HEK293T (cell line): ENCODE data around the gene ERI3.

Experiments
- CTCF ChIA-PET: fragments of 350-600 bp; formaldehyde crosslinking; extraction: SDS; loops from one replicate; lab custom pipeline; 2021; ENCODE audit warnings: antibody characterized with exemption, inconsistent platforms; lab: Yijun Ruan, JAX
- POLR2A ChIA-PET: fragments of 350-600 bp; formaldehyde crosslinking; extraction: SDS; loops from one replicate; lab custom pipeline; 2020; ENCODE audit warnings: antibody characterized with exemption, inconsistent platforms; lab: Yijun Ruan, JAX
- DNase-seq: peaks from one replicate; pipeline ENCODE4 v3.0.0; 2012; ENCODE audit warnings: mixed read lengths; ENCODE audit errors: extremely low spot score
- ARNT ChIP-seq: fragments of 450-650 bp; IDR thresholded peaks from 2 replicates; pipeline ENCODE4 v1.6.1; 2017; ENCODE audit warnings: mild to moderate bottlenecking
- BHLHE40 ChIP-seq: fragments of 450-650 bp; IDR thresholded peaks from 2 replicates; pipeline ENCODE4 v1.6.1; 2016; ENCODE audit warnings: mild to moderate bottlenecking, moderate library complexity, borderline replicate concordance
- CTBP1 ChIP-seq: fragments of 450-650 bp; IDR thresholded peaks from 2 replicates; pipeline ENCODE4 v1.6.1; 2016; ENCODE audit warnings: borderline replicate concordance
- ELF4 ChIP-seq: fragments of 450-650 bp; IDR thresholded peaks from 2 replicates; pipeline ENCODE4 v1.6.1; 2017; ENCODE audit warnings: antibody characterized with exemption
- FOXA1 ChIP-seq: fragments of 450-650 bp; IDR thresholded peaks from 2 replicates; pipeline ENCODE4 v1.6.1; 2016; ENCODE audit warnings: mild to moderate bottlenecking
- FOXK2 ChIP-seq: fragments of 450-650 bp; IDR thresholded peaks from 2 replicates; pipeline ENCODE4 v1.6.1; 2016; ENCODE audit warnings: mild to moderate bottlenecking
- FOXM1 ChIP-seq: fragments of 450-650 bp; IDR thresholded peaks from 2 replicates; pipeline ENCODE4 v1.6.1; 2017; ENCODE audit warnings: mild to moderate bottlenecking, borderline replicate concordance
- HDGF ChIP-seq: fragments of 450-650 bp; IDR thresholded peaks from 2 replicates; pipeline ENCODE4 v1.6.1; 2017; ENCODE audit warnings: antibody characterized with exemption, borderline replicate concordance
- L3MBTL2 ChIP-seq: fragments of 450-650 bp; conservative IDR thresholded peaks from 2 replicates; pipeline ENCODE4 v1.6.1; 2016; ENCODE audit warnings: mild to moderate bottlenecking
- LEF1 ChIP-seq: fragments of 450-650 bp; IDR thresholded peaks from 2 replicates; pipeline ENCODE4 v1.6.1; 2017; ENCODE audit warnings: mild to moderate bottlenecking, borderline replicate concordance
- NFRKB ChIP-seq: fragments of 450-650 bp; IDR thresholded peaks from 2 replicates; pipeline ENCODE4 v1.6.1; 2016; ENCODE audit warnings: mild to moderate bottlenecking, moderate library complexity
- PKNOX1 ChIP-seq: fragments of 450-650 bp; IDR thresholded peaks from 2 replicates; pipeline ENCODE4 v1.6.1; 2016
- SP1 ChIP-seq: fragments of 450-650 bp; IDR thresholded peaks from 2 replicates; pipeline ENCODE4 v1.6.1; 2017
- SUZ12 ChIP-seq: fragments of 450-650 bp; IDR thresholded peaks from 2 replicates; pipeline ENCODE4 v1.6.1; 2016; ENCODE audit warnings: mild to moderate bottlenecking
- TARDBP ChIP-seq: fragments of 450-650 bp; IDR thresholded peaks from 2 replicates; pipeline ENCODE4 v1.6.1; 2016
- ZNF384 ChIP-seq: fragments of 450-650 bp; IDR thresholded peaks from 2 replicates; pipeline ENCODE4 v1.6.1; 2016

The ERI3 gene

GRCh38 chr1:44259090-44259489, 96.0 kb downstream of the ERI3 start:
- DNase-seq, result no peak
- TF ChIP-seq ZNF384 (no peak), LEF1 (no peak), CTBP1 (no peak), PKNOX1 (no peak), FOXK2 (no peak), FOXA1 (no peak), BHLHE40 (no peak), FOXM1 (no peak), TARDBP (no peak), L3MBTL2 (no peak), NFRKB (no peak), ARNT (no peak), HDGF (no peak), ELF4 (no peak)
- POLR2A ChIA-PET, result no interaction called here
- CTCF ChIA-PET, result interaction anchor here (1.6 kb wide), 1 partner anchor 19 kb away, joined by 3 read pairs; no protein-coding TSS in a partner anchor

DNA sequence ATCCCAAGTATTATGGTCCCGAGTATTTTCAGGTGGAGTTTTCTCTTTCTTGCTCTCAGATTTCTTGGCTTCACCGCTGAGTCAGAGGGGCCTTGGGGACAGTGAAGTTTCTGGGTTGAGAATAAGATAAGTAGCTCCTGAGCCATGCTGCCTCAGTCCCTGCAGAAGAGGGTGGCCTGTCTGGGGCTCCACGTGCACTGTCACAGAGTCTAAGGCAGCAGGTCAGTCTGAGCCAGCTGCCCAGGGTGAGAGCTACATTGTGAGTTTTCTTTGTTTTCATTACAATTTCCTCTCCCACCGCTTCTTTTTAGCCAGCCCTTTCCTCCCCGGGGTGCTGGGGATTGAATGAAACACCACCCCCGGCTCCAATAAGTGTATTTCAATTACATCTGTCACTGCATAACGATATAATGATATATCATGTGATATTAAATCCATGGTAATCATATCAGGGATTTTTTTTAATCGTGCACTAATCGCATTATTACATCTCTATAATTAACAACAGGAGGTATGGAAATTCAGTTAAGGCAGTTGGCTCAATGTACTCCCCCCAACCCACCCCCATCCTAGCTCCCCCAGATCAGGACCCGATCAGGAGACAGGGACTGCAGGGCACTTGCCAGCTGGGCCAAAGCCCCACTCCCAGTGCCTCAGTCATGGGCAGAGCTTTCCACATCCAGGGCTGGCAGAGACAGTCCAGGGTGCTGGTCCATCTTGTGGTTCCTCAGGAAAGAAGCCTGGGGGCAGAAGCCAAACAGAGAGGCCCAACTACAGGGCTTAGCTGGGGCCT, 98.1 kb downstream of the ERI3 start:
- TF ChIP-seq PKNOX1 (no peak), LEF1 (no peak), FOXA1 (no peak), FOXM1 (no peak), NFRKB (no peak), ELF4 (no peak), ZNF384 (no peak), CTBP1 (no peak), ARNT (no peak), TARDBP (no peak), SUZ12 (no peak), SP1 (no peak), HDGF (no peak), L3MBTL2 (no peak), BHLHE40 (no peak), FOXK2 (no peak)
- POLR2A ChIA-PET, result no interaction called here
- CTCF ChIA-PET, result interaction anchor here (1.2 kb wide), 2 partner anchors 10 to 19 kb away, joined by 3 to 4 read pairs; no protein-coding TSS in a partner anchor

DNA sequence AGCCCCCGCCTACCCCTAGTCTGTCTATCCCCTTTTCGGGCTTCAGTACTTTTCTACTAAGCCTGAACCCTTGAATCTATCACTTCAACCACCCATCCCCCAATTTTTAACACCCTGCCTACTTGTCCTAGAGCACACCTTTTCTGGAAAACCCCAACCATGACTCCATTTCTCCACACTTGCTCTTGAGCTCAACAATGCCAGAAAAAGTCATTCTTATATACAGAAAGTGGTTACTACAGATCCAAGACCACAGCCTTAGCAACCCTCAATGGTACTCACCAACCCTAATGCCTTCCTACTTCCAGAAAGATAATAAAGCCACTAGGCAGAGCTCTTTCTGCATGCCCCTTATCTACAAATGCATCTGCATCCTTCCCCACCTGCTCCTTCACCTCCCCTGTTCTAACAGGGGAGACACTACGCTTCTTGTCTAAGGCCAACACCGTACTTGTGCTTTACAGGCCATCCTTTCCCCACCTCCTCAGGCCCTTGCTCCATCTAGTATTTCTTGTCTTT, 100.6 kb downstream of the ERI3 start:
- ChIA-PET CTCF (no interaction called here), POLR2A (no interaction called here)
- TF ChIP-seq SP1 (no peak), FOXM1 (no peak), ZNF384 (no peak), L3MBTL2 (no peak), FOXK2 (no peak), NFRKB (no peak), LEF1 (no peak), HDGF (no peak), TARDBP (no peak), BHLHE40 (no peak), FOXA1 (no peak), PKNOX1 (no peak), ELF4 (no peak), ARNT (no peak), SUZ12 (no peak), CTBP1 (no peak)
- DNase-seq, result no peak

More for the DNA sequence above, 98.1 kb downstream of the ERI3 start:
- no peak for DNase-seq

DNA sequence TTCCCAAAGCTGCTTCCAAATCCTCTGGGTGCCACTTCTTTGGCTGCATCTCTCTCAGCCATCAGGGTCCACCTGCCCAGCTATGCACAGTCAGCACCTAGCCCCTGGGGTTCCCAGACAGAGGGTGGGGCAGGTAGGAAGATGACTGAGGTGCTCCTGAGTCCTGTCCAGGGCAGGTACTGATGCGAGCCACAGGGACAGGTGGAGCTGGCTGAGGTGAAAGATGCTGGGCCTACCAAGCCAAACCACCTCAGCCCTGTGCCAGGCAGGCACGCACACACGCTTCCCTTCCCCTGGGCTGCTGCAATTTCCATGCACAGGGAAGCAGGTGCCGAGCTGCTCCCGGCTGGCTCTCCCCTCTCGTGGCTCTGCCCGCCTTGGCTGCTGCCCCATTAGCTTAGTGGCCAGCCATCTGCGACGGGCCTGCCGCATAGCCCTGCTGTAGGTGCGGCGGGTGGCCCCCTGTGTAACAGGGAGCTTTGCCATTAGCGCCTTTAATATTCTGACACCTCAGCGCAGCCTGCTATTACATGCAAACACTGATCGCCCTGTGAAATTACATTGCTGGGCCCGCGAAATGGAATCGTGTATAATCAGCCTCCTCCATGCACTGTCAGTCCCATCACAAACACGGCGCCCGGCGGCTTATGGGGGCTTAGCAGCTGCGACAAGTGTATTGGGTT, 102.9 kb downstream of the ERI3 start:
- no peak for DNase-seq
- ChIA-PET POLR2A (no interaction called here), CTCF (interaction anchor here (1.1 kb wide), 1 partner anchor 35 kb away, joined by 3 read pairs; no protein-coding TSS in a partner anchor)
- TF ChIP-seq NFRKB (no peak), ELF4 (no peak), LEF1 (no peak)

DNA sequence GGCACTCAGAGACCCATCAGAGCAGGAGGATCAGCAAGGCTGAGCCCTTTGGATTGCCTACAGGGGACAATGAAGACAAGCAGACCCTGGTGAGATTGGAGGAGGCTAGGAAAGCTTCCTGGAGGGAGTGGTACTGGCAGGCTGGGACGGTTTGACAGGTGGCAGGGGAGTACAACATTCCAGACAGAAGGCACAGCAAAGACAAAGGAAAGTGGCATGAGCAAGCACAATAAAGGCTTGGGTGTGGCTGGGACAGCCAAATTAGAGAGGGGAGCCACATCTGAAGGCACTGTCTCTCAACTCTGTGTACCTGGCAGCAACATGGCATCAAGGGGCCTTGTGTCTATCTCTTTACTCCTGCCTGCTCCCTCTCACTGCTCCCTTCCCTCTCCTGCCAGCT, 103.6 kb downstream of the ERI3 start:
- CTCF ChIA-PET, result interaction anchor here (1.1 kb wide), 1 partner anchor 34 kb away, joined by 3 read pairs; no protein-coding TSS in a partner anchor
- POLR2A ChIA-PET, result no interaction called here
- TF ChIP-seq TARDBP (no peak), CTBP1 (no peak), ARNT (no peak), ZNF384 (no peak), LEF1 (no peak), FOXK2 (no peak), NFRKB (no peak), L3MBTL2 (no peak), FOXM1 (no peak), PKNOX1 (no peak), BHLHE40 (no peak), SP1 (no peak), HDGF (no peak), ELF4 (no peak), SUZ12 (no peak), FOXA1 (no peak)
- no peak for DNase-seq
